K562 (cell line): Measurements from ENCODE around the gene ABCB9. TPM values are rescaled to one million over a fixed set of nuclear protein-coding genes. Genes with fewer than 3 reads are reported as not detected.

Source experiments
- ATAC-seq: fragments of 200-7000 bp; cut with Tn5 transposase; 3 replicates; pipeline ENCODE4 v1.9.1; 2020; ENCODE audit warnings: moderate library complexity
- BruUV-seq: library from RNA; stranded (reverse); fragments of 400-500 nt; replicated peaks from 2 replicates; lab custom pipeline; 2021; lab: Mats Ljungman, UMichigan
- CTCF ChIA-PET: fragments of 300-600 bp; formaldehyde crosslinking; extraction: SDS; loops from one replicate; lab custom pipeline; 2021; ENCODE audit warnings: low intra/inter-chr PET ratio; lab: Yijun Ruan, JAX
- POLR2A ChIA-PET: fragments of 300-600, 350-650 bp; sonication (Branson Sonifier 250); formaldehyde crosslinking; extraction: SDS; loops from one replicate; lab custom pipeline; 2021; ENCODE audit warnings: antibody characterized with exemption, inconsistent platforms; lab: Yijun Ruan, JAX
- DNase-seq, 4 experiments: peaks; one replicate each; pipeline versions ENCODE4 v3.0.0 to v3.0.0-alpha.2; 2011 to 2018; ENCODE audit warnings: low spot score in 3 of 4, mixed read lengths in 3 of 4; ENCODE audit errors: extremely low read depth in 1 of 4
- FAIRE-seq: peaks from 2 replicates; lab custom pipeline; 2011; peaks lifted over from hg19 to GRCh38; lab: Jason Lieb, UNC
- H2AFZ ChIP-seq: 2 replicates; pipeline ENCODE4 v1.6.0; 2011; ENCODE audit warnings: low read depth, low read length, control low read depth, inconsistent platforms
- H3K27ac ChIP-seq: fragments of 200-600 bp; 3 replicates; pipeline ENCODE4 v1.8.0; 2011; ENCODE audit warnings: low read depth, mild to moderate bottlenecking, control low read depth, inconsistent platforms, low read length, moderate library complexity, mixed read lengths; ENCODE audit errors: extremely low read depth
- H3K27me3 ChIP-seq, 2 experiments: fragments of 300-600 bp in 1 of 2; 2 replicates in 1 of 2; 3 replicates in 1 of 2; pipeline versions ENCODE4 v1.6.0 to v1.8.0; 2011; ENCODE audit warnings: inconsistent platforms in 2 of 2, low read length in 2 of 2, mild to moderate bottlenecking in 1 of 2, mixed read lengths in 1 of 2, moderate library complexity in 1 of 2; ENCODE audit not compliant: control insufficient read depth in 2 of 2, insufficient read depth in 2 of 2
- H3K36me3 ChIP-seq: fragments of 300-600 bp; 3 replicates; pipeline ENCODE4 v1.8.0; 2011; ENCODE audit warnings: mild to moderate bottlenecking, low read length, inconsistent platforms; ENCODE audit not compliant: control insufficient read depth, insufficient read depth
- H3K4me1 ChIP-seq, 2 experiments: fragments of 200-600 bp in 1 of 2; replicated peaks in 1 of 2; 2 replicates in 1 of 2; 3 replicates in 1 of 2; pipeline versions ENCODE4 v1.5.1 to v1.8.0; 2011; ENCODE audit warnings: inconsistent platforms in 2 of 2, low read length in 2 of 2, mild to moderate bottlenecking in 1 of 2, mixed read lengths in 1 of 2, moderate library complexity in 1 of 2; ENCODE audit not compliant: control insufficient read depth in 2 of 2, insufficient read depth in 2 of 2
- H3K4me2 ChIP-seq: 2 replicates; pipeline ENCODE4 v1.6.1; 2011; ENCODE audit warnings: low read length, control low read depth, inconsistent platforms, mixed read lengths; ENCODE audit not compliant: insufficient read depth
- H3K4me3 ChIP-seq: fragments of 200-600 bp; sonication (generic), shearing (Covaris generic); 2 replicates; pipeline ENCODE4 v1.5.1; 2016; ENCODE audit warnings: control low read depth, inconsistent platforms
- H3K79me2 ChIP-seq: fragments of 200-600 bp; 3 replicates; pipeline ENCODE4 v1.8.0; 2011; ENCODE audit warnings: low read length, inconsistent platforms; ENCODE audit not compliant: control insufficient read depth, insufficient read depth
- H3K9ac ChIP-seq, 2 experiments: 2 replicates each; pipeline versions ENCODE4 v1.6.0 to v1.6.1; 2011; ENCODE audit warnings: low read depth in 2 of 2, low read length in 2 of 2, control low read depth in 1 of 2, inconsistent platforms in 1 of 2, mild to moderate bottlenecking in 1 of 2, mixed read lengths in 1 of 2; ENCODE audit not compliant: insufficient read depth in 1 of 2
- H3K9me1 ChIP-seq: one replicate; pipeline ENCODE4 v1.6.0; 2011; ENCODE audit warnings: inconsistent platforms, mild to moderate bottlenecking, low read length, moderate library complexity; ENCODE audit not compliant: control insufficient read depth, insufficient read depth
- H3K9me3 ChIP-seq: replicated peaks from 2 replicates; pipeline ENCODE4 v1.5.1; 2011; ENCODE audit warnings: low read depth, low read length, inconsistent platforms; ENCODE audit not compliant: control insufficient read depth, insufficient read depth
- H4K20me1 ChIP-seq: replicated peaks from 2 replicates; pipeline ENCODE4 v1.6.1; 2011; ENCODE audit warnings: low read length, inconsistent platforms, mixed read lengths; ENCODE audit not compliant: control insufficient read depth, insufficient read depth
- EZH2 ChIP-seq: IDR thresholded peaks from 2 replicates; pipeline ENCODE4 v1.6.1; 2012; ENCODE audit warnings: low read depth, mild to moderate bottlenecking, inconsistent platforms, low read length, borderline replicate concordance
- FOXK1 ChIP-seq: sonication (generic); formaldehyde crosslinking; IDR thresholded peaks from 2 replicates; pipeline ENCODE4 v1.8.0; 2022; ENCODE audit warnings: missing genetic modification reagents, mild to moderate bottlenecking, borderline replicate concordance
- RNF2 ChIP-seq: sonication (generic); IDR thresholded peaks from 2 replicates; pipeline ENCODE4 v1.6.1; 2016
- ZNF12 ChIP-seq: sonication (generic); formaldehyde crosslinking; IDR thresholded peaks from 2 replicates; pipeline ENCODE4 v1.4.0; 2020; ENCODE audit warnings: mild to moderate bottlenecking, missing genetic modification reagents
- ZSCAN29 ChIP-seq: fragments of 450-650 bp; IDR thresholded peaks from 2 replicates; pipeline ENCODE4 v1.6.1; 2017
- WGBS: fragments of 100-300 bp; shearing (Covaris generic); methylation state at CpG from one replicate; pipeline ENCODE4 v1.1.6; 2016; ENCODE audit warnings: low coverage, mixed read lengths; ENCODE audit not compliant: insufficient coverage; ENCODE audit errors: missing lambda C conversion rate; 5-methylcytosine and 5-hydroxymethylcytosine counted together
- in situ Hi-C: fragments of 300-500 bp; cut with MboI; formaldehyde crosslinking; loops from 4 replicates; pipeline ENCODE4 v1.15.0; 2018; ENCODE audit warnings: inconsistent platforms, mixed read lengths
- intact Hi-C: fragments of 100-400 bp; cut with micrococcal nuclease; formaldehyde crosslinking; loops from 2 replicates; pipeline ENCODE4 v1.14.2; 2022
- polyA plus RNA-seq, 8 experiments: library from polyadenylated mRNA; depleted of rRNA in 4 of 8; stranded (reverse) in 5 of 8; unstranded in 3 of 8; fragments of >200 nt; fragmentation: Nextera tagmentation in 2 of 8; fragmentation: Illumina TruSeq in 1 of 8; extraction: Ambion mirVana in 2 of 8; extraction: Trizol in 1 of 8; gene quantifications; 2 replicates each; pipeline versions ENCODE4 v1.2.1 to v1.2.3, GENCODE V29; 2011 to 2014; ENCODE audit warnings: inconsistent platforms in 1 of 8, missing spikeins in 1 of 8
- total RNA-seq, 7 experiments: library from RNA; depleted of rRNA in 6 of 7; stranded (reverse); fragments of >200 nt in 6 of 7; fragmentation: Illumina TruSeq in 2 of 7; extraction: Trizol in 2 of 7; gene quantifications; 2 replicates each; pipeline versions ENCODE4 v1.2.1 to v1.2.3, GENCODE V29; 2011 to 2021; ENCODE audit warnings: low replicate concordance in 1 of 7
- TF ChIP-seq, protein P1 (sequence below): IDR thresholded peaks from 2 replicates; pipeline ENCODE4 v1.6.1; 2016; ENCODE audit warnings: missing genetic modification characterization, missing compliant biosample characterization

ABCB9 gene
- total and polyA plus RNA-seq, 9 of the 15 experiments (the other 6 are each of a cell fraction or from before 2014, with no cell fraction given) = 0.20 to 12.6 (median 6.2) TPM

DNA sequence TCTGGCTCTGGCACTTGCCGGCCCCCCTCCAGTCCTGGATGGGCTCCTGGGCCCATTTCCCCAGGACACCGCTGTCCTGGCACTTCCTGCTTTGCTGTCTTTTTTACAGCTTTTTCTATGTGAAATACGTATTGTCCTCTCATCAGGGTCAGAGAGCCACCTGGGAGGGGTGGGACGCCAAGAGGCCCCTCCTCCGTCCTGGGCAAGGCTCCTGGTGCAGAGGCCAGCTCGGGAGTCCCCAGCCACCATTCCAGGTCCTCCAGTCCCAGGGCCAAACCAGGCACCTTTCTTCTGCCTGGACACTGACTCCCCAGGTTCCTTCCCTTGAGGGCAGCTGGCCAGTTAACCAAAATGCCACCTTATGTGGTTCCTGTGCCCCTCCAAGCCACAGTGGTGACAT lies 37.0 kb upstream of the ABCB9 start:
- Histone ChIP-seq H3K4me3 (no peak overlapping the region), H3K4me2 (no peak overlapping the region), H2AFZ (no peak overlapping the region), H3K9ac (peak overlapping the region in 1 of 2 experiments; percentile 80; a peak in 1 of 4 replicates), H3K36me3 (peaks cover 4% of the 10 kb centered on the region; the same call in 1 of the 3 replicates), H3K27me3 (no peaks in the 10 kb centered on the region), H4K20me1 (no peaks in the 10 kb centered on the region), H3K4me1 (peaks cover 13 to 18% of the 10 kb centered on the region in 2 experiments), H3K27ac (no peak overlapping the region), H3K9me3 (no peaks in the 10 kb centered on the region), H3K9me1 (peaks cover 3% of the 10 kb centered on the region), H3K79me2 (no peaks in the 10 kb centered on the region)
- DNase-seq = no peak
- in situ Hi-C loops (no loop called here), intact Hi-C loops (no loop called here)
- TF ChIP-seq EZH2 = no peak
- no peak for TF ChIP-seq RNF2
- TF ChIP-seq FOXK1 (CRISPR knock-in tag) = no peak
- TF ChIP-seq ZNF12 (CRISPR knock-in tag) = no peak
- no peak for TF ChIP-seq ZSCAN29
- no TSS peak for BruUV-seq
- no peak for ATAC-seq
- FAIRE-seq = no peak
- 56% methylated on average over 6 of the region's 6 CpGs for WGBS
- POLR2A ChIA-PET = interaction anchor here (0.8 kb wide), 1 partner anchor 12 kb away, joined by 4 read pairs; no protein-coding TSS in a partner anchor
- CTCF ChIA-PET = no interaction called here

DNA sequence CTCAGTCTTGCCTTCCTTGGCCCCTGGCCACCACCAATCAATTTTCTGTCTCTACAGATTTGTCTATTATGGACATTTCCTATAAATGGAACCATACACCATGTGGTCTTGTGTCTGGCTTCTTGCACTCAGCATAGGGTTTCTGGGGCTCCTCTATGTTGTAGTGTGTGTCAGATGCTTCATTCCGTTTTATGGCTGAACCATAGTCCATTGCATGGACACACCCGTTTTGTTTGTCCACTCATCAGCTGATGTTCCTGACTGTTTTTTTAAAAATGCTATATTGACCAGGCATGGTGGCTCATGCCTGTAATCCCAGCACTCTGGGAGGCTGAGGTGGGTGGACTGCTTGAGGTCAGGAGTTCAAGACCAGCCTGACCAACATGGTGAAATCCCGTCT lies 35.2 kb upstream of the ABCB9 start:
- no peaks in the 10 kb centered on the region for H3K79me2 ChIP-seq
- no TSS peak for BruUV-seq
- no peaks in the 10 kb centered on the region for H4K20me1 ChIP-seq
- no peak overlapping the region for H3K27ac ChIP-seq
- no peak for FAIRE-seq
- CTCF ChIA-PET = no interaction called here
- intact Hi-C loops = no loop called here
- no peak overlapping the region for H2AFZ ChIP-seq
- H3K36me3 ChIP-seq = no peaks in the 10 kb centered on the region
- no peak overlapping the region for H3K4me3 ChIP-seq
- H3K9me3 ChIP-seq = no peaks in the 10 kb centered on the region
- peaks cover 13 to 29% of the 10 kb centered on the region in 2 experiments for H3K4me1 ChIP-seq
- H3K9me1 ChIP-seq = no peaks in the 10 kb centered on the region
- in situ Hi-C loops = no loop called here
- H3K4me2 ChIP-seq = no peak overlapping the region
- POLR2A ChIA-PET = interaction anchor here (1.6 kb wide), 1 partner anchor 18 kb away, joined by 7 read pairs; no protein-coding TSS in a partner anchor
- H3K27me3 ChIP-seq = no peaks in the 10 kb centered on the region
- H3K9ac ChIP-seq = no peak overlapping the region
- WGBS = 57% methylated on average over 3 of the region's 3 CpGs
- no peak for ATAC-seq
- no peak for DNase-seq
- TF ChIP-seq, protein P1, sequence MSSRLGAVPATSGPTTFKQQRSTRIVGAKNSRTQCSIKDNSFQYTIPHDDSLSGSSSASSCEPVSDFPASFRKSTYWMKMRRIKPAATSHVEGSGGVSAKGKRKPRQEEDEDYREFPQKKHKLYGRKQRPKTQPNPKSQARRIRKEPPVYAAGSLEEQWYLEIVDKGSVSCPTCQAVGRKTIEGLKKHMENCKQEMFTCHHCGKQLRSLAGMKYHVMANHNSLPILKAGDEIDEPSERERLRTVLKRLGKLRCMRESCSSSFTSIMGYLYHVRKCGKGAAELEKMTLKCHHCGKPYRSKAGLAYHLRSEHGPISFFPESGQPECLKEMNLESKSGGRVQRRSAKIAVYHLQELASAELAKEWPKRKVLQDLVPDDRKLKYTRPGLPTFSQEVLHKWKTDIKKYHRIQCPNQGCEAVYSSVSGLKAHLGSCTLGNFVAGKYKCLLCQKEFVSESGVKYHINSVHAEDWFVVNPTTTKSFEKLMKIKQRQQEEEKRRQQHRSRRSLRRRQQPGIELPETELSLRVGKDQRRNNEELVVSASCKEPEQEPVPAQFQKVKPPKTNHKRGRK = no peak
